Erythroblast (primary cell): Measurements from ENCODE around the gene CYP2C18.
"Not testable (repeated sequence)": the region's sequence is repeated elsewhere in the genome, so short reads cannot be mapped to it uniquely, and the experiment has no call there.

ENCODE experiments used
- GATA1 ChIP-seq: IDR thresholded peaks from 2 replicates; pipeline ENCODE4 v1.6.1; 2011; ENCODE audit warnings: low read depth, mild to moderate bottlenecking, control low read depth, low read length, moderate library complexity
- POLR2A ChIP-seq: IDR thresholded peaks from 2 replicates; pipeline ENCODE4 v1.6.1; 2011; ENCODE audit warnings: mild to moderate bottlenecking, low read length

- TF ChIP-seq POLR2A, GATA1: not testable (repeated sequence)
Measured at GRCh38 chr10:94682636-94683035, 893 bp upstream of the CYP2C18 start.
